ENCODE measurements around the gene COX6A2.

- TF ChIP-seq, protein P1, sequence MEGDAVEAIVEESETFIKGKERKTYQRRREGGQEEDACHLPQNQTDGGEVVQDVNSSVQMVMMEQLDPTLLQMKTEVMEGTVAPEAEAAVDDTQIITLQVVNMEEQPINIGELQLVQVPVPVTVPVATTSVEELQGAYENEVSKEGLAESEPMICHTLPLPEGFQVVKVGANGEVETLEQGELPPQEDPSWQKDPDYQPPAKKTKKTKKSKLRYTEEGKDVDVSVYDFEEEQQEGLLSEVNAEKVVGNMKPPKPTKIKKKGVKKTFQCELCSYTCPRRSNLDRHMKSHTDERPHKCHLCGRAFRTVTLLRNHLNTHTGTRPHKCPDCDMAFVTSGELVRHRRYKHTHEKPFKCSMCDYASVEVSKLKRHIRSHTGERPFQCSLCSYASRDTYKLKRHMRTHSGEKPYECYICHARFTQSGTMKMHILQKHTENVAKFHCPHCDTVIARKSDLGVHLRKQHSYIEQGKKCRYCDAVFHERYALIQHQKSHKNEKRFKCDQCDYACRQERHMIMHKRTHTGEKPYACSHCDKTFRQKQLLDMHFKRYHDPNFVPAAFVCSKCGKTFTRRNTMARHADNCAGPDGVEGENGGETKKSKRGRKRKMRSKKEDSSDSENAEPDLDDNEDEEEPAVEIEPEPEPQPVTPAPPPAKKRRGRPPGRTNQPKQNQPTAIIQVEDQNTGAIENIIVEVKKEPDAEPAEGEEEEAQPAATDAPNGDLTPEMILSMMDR (IDR thresholded peaks at IDR 0.05): peak; percentile 25 to 59 (median 37)
- no peak for TF ChIP-seq POLR2A (IDR thresholded peaks at IDR 0.05)
These were observed 32.4 kb upstream of the COX6A2 start for GRCh38 chr16:31460582-31461002.

All from tibial nerve (tissue), 3 donors.